ENCODE results near the gene VPS16. TPM values are rescaled to one million over a fixed set of nuclear protein-coding genes. Genes with fewer than 3 reads are reported as not detected.

VPS16 gene
- total and polyA plus RNA-seq, 2 of the 4 experiments (the other 2 are of a cell fraction): 38.7 to 48.0 TPM

- TF ChIP-seq, protein P1, sequence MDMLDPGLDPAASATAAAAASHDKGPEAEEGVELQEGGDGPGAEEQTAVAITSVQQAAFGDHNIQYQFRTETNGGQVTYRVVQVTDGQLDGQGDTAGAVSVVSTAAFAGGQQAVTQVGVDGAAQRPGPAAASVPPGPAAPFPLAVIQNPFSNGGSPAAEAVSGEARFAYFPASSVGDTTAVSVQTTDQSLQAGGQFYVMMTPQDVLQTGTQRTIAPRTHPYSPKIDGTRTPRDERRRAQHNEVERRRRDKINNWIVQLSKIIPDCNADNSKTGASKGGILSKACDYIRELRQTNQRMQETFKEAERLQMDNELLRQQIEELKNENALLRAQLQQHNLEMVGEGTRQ (IDR thresholded peaks at IDR 0.05; ENCODE audit: low read depth, low read length): no peak
- no peak for TF ChIP-seq RAD21 (IDR thresholded peaks at IDR 0.05; ENCODE audit: low read length)
- TF ChIP-seq SMC3 (IDR thresholded peaks at IDR 0.05; ENCODE audit: low read depth, low read length): no peak
- no peak for TF ChIP-seq MXI1 (IDR thresholded peaks at IDR 0.05; ENCODE audit: borderline replicate concordance, low read depth, low read length)
- no peak for TF ChIP-seq RFX5 (IDR thresholded peaks at IDR 0.05; ENCODE audit: low read depth, low read length)
- no peak for TF ChIP-seq POLR2A (IDR thresholded peaks at IDR 0.05; ENCODE audit: low read depth, low read length)
- no peak for TF ChIP-seq FOS (IDR thresholded peaks at IDR 0.05; ENCODE audit: low read depth, low read length)
- no peak for TF ChIP-seq BHLHE40 (IDR thresholded peaks at IDR 0.05; ENCODE audit: low read depth, low read length)
- TF ChIP-seq, protein P2, sequence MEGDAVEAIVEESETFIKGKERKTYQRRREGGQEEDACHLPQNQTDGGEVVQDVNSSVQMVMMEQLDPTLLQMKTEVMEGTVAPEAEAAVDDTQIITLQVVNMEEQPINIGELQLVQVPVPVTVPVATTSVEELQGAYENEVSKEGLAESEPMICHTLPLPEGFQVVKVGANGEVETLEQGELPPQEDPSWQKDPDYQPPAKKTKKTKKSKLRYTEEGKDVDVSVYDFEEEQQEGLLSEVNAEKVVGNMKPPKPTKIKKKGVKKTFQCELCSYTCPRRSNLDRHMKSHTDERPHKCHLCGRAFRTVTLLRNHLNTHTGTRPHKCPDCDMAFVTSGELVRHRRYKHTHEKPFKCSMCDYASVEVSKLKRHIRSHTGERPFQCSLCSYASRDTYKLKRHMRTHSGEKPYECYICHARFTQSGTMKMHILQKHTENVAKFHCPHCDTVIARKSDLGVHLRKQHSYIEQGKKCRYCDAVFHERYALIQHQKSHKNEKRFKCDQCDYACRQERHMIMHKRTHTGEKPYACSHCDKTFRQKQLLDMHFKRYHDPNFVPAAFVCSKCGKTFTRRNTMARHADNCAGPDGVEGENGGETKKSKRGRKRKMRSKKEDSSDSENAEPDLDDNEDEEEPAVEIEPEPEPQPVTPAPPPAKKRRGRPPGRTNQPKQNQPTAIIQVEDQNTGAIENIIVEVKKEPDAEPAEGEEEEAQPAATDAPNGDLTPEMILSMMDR (conservative IDR thresholded peaks at IDR 0.05; ENCODE audit: low read depth, low read length): no peak
- no peak for TF ChIP-seq CHD1 (IDR thresholded peaks at IDR 0.05; ENCODE audit: low read depth, low read length)
- TF ChIP-seq MAZ (IDR thresholded peaks at IDR 0.05; ENCODE audit: borderline replicate concordance, low read depth, low read length): no peak
- TF ChIP-seq MAFK (IDR thresholded peaks at IDR 0.05; ENCODE audit: low read depth, low read length): no peak
- no peak for TF ChIP-seq CEBPB (IDR thresholded peaks at IDR 0.05; ENCODE audit: low read depth, low read length)
- Histone ChIP-seq H2AK5ac (ENCODE audit: low read depth, low read length) (no peak overlapping the region), H3K23ac (ENCODE audit: low read depth, low read length) (no peak overlapping the region), H3K9ac (ENCODE audit: low read depth, low read length) (no peak overlapping the region), H3K14ac (replicated peaks; ENCODE audit: low read depth, low read length) (no peak overlapping the region), H2AFZ (replicated peaks; ENCODE audit: low read length, poor library complexity) (no peak overlapping the region), H2BK20ac (ENCODE audit: low read depth, low read length) (no peak overlapping the region), H3K9me1 (ENCODE audit: insufficient read depth, low read length) (no peaks in the 10 kb centered on the region; the same call in 1 of the 2 replicates), H3K4me1 (ENCODE audit: control insufficient read depth, insufficient read depth, low read length) (peaks cover 3% of the 10 kb centered on the region; the same call in 1 of the 2 replicates), H4K91ac (ENCODE audit: insufficient read depth, low read depth, low read length) (no peak overlapping the region), H3K27ac (ENCODE audit: insufficient read depth, low read length) (no peak overlapping the region), H3K4ac (ENCODE audit: low read depth, low read length) (no peak overlapping the region), H2BK120ac (ENCODE audit: low read depth, low read length) (no peak overlapping the region), H4K5ac (ENCODE audit: low read depth, low read length) (no peak overlapping the region), H3K36me3 (ENCODE audit: control insufficient read depth, insufficient read depth, low read length) (peaks cover 3% of the 10 kb centered on the region; the same call in 1 of the 2 replicates), H4K20me1 (ENCODE audit: insufficient read depth, low read length) (peaks cover 8% of the 10 kb centered on the region; the same call in 1 of the 2 replicates), H3K4me3 (ENCODE audit: insufficient read depth, low read depth, low read length) (no peak overlapping the region), H3K56ac (ENCODE audit: extremely low read depth, insufficient read depth, low read length) (no peak overlapping the region), H3K9me3 (ENCODE audit: control insufficient read depth, insufficient read depth, low read length) (no peaks in the 10 kb centered on the region), H3K4me2 (ENCODE audit: low read depth, low read length) (no peak overlapping the region), H2BK15ac (ENCODE audit: low read depth, low read length) (no peak overlapping the region), H2BK5ac (ENCODE audit: low read depth, low read length, poor library complexity, severe bottlenecking) (no peak overlapping the region), H4K8ac (ENCODE audit: low read depth in 2 of 2, low read length in 2 of 2) (no peak overlapping the region), H3K27me3 (ENCODE audit: control insufficient read depth, insufficient read depth, low read length) (no peaks in the 10 kb centered on the region), H3K18ac (ENCODE audit: low read depth, low read length) (no peak overlapping the region), H2AK9ac (replicated peaks; ENCODE audit: low read depth, low read length, poor library complexity) (no peak overlapping the region), H3K79me1 (ENCODE audit: low read depth in 1 of 2, low read length in 2 of 2) (peaks cover 8 to 41% of the 10 kb centered on the region in 2 experiments)
- dilution Hi-C loops (cut with HindIII; ENCODE audit: low sequenced_read_pairs, unreplicated experiment) (no loop called here), intact Hi-C loops (cut with micrococcal nuclease) (no loop called here), in situ Hi-C loops (cut with MboI; ENCODE audit: low sequenced_read_pairs) (loop anchor here (25.0 kb wide), 1 partner anchor 337 kb away; the partner anchor contains the start of gene ZNF343)
- POLR2A ChIA-PET (ENCODE audit: unreplicated experiment): no interaction called here
- DNase-seq: no peak
- CTCF ChIA-PET: interaction anchor here (1.2 to 1.3 kb wide), 2 partner anchors 94 to 97 kb away, joined by 4 read pairs; no protein-coding TSS in a partner anchor
- BruUV-seq (replicated peaks): no TSS peak
- WGBS, 2 experiments (ENCODE audit: extremely low coverage in 2 of 2, insufficient read length in 1 of 2): no CpG with 5 or more reads among the region's 4 CpGs
- ATAC-seq (ENCODE audit: low read depth): no peak
Observed at GRCh38 chr20:2849529-2849928, 9.0 kb downstream of the VPS16 start.
